ENCODE data around the gene CFH.
"Not testable (repeated sequence)": the region's sequence is repeated elsewhere in the genome, so short reads cannot be mapped to it uniquely, and the experiment has no call there.

CFH gene

DNA sequence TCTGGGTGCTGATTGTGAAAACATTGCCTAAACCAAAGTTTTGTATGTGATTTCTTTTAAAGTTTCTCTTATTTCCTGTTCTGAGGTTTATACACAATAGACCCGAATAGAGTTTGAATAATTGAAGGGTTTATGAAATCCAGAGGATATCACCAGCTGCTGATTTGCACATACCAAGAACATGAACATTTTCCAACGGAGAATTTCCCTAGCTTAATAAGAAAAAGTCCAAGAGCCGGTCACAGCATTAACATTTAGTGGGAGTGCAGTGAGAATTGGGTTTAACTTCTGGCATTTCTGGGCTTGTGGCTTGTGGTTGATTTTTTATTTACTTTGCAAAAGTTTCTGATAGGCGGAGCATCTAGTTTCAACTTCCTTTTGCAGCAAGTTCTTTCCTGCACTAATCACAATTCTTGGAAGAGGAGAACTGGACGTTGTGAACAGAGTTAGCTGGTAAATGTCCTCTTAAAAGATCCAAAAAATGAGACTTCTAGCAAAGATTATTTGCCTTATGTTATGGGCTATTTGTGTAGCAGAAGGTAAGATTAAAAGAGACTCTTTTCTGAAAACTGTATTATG lies at the start of gene CFH:
TSS of gene CFH (plus strand) at position 407 of the 579 bp plus-strand sequence. CDS start at position 482, 75 bp downstream.
- peak; percentile 46 for DNase-seq

DNA sequence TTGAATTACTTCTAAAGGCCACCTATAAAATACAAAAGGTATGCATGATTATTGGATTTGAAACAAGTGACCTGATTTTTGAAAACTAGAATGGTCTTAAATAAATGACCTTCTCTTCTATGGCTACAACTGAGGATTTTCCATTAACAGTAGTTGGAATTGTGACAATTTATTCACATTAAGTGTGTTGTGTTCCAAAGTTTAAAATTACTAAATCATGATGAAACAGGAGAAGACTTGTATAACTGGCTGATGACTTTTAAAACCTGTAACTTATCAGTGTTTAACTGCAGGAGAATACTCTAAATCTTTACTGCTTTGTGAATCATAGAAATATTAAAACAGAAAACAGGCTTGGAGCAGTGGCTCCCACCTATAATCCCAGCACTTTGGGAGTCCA lies 48.2 kb upstream of the CFH start:
- no peak for DNase-seq

DNA sequence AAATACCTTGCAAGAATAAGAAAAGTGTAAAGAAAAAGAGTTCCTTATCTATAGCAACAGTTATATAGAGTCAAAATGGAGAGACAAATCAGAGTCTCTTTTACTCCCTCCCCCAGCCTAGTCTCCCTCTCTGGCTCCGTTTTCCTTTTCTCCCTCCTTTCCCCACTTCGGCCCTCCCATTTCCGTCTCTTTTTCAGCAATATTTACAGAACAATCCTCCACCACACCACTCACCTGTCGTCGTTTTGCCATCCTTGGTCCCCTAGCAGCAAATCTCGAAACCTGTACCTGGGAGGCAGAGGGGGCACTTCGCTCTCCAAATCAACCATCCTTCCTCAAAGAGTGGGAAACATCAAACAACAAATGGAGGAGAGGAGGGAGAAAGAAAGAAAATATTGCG lies 43.9 kb upstream of the CFH start:
- no peak for DNase-seq

DNA sequence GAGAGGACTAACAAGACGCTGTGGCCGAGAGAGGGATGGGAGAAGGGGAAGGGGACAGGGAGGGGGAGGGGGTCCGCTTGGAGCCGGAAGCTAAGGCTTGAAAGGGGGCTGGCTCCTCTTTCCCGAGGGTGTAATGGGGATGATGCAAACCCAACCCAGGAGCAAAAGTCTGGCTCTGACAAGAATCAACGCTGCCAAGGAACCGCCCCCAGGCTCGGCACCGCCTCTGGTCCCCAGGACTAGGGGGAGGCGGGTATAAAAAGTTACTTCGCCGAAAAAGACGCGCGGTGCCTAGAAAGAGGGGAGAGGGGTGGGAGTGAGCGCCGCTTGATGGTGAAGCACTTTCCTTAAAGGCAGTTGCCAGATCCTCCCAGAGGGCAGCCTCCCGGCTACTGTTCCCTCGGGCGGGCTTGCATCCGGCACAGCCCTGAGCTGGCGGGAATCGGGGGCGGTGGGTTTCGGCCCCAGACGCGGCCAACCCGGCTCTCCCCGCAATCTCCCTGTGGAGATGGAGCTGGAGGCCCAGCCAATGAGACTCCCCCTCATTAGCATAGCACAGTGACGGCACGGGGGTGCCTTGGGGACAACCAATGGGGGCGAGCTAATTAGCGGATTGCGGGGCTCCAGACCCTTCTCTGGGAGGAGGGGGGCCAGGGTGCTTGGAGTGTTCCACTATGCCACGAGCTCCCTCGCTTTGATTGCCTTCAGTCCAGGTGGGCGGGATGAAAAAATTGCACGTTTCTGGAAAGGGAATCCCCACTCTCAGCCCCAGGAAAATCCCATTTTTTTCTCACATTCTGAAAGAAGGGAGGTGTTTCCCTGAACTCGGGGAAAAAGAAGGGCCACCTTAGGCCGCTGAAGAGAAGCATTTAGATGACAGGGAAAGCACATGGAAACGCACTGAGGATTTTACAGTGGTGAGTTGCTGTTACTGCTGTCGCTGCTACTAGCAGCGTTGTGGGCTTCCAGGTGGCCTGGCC lies 43.2 kb upstream of the CFH start, which contains the start of gene KCNT2:
TSS of gene KCNT2 (minus strand) at position 51 of the 980 bp plus-strand sequence. CDS start 131 bp downstream, outside the sequence.
- DNase-seq, result peak; percentile 88

DNA sequence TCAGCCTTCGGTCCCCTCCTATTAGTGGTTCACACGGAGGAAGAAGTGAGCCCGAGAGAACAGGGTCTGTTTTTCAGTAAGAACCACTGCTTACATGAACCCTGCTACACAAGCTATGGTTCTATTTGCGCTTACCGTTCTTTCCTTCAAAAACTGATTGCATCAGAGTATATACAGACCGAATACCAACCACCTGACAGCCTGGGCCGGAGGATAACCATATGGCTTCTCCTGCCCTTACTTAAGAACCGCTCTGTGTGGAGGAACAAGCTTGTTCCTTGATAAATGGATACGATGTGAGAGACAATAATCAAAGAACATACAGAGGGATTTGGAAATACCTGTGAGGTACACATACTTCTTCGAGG lies 42.5 kb upstream of the CFH start:
- DNase-seq, result no peak

DNA sequence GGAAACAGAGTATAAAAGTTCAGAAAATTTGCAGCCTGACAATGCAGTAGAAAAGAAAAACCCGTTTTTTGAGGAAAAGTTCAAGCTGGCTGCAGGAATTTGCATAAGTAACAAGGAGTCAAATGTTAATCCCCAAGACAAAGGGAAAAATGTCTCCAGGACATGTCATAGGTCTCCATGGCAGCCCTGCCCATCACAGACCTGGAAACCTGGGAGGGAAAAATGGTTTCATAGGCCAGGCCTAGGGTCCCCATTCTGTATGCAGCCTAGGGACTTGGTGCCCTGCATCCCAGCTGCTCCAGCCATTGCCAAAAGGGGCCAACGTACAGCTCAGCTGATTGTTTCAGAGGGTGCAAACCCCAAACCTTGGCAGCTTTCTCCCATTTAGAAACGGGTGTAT lies 40.0 kb upstream of the CFH start:
- no peak for DNase-seq

DNA sequence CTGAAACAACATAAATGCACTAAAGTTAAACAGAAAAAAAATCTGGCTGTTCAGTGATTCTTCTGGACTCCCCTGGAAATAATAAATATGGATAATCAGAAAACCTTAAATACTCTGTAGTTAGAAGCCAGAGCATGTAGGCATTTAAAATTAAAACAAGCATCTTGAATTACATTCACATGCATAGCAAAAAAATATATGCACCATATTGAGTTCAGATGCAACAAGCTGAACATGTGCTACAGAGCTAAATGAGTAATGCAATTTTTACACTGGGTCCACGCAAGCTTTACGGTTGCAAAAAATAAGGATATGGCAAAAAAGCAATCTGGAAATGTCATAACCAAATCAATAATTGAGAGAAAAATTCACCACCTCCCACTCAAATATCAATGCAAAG lies 32.1 kb upstream of the CFH start:
- DNase-seq, result no peak

DNA sequence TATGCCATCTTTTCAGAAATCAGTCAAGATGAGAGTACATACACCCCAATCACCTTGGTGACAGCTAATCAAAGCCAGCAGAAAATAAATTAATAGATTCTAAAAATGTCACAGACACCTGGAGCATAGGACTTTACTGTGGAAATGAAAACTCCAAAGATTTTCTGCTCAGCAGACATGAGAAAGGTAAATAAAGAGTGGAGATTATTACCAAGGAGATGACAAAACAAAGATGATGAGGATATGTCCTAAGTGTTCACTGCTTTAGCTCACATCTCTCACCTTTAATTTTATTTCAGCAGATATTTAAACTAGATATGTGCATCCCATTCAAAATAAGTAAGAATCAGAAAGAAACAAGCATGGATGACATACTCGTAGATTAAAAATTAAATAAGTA lies 28.8 kb upstream of the CFH start:
- no peak for DNase-seq

DNA sequence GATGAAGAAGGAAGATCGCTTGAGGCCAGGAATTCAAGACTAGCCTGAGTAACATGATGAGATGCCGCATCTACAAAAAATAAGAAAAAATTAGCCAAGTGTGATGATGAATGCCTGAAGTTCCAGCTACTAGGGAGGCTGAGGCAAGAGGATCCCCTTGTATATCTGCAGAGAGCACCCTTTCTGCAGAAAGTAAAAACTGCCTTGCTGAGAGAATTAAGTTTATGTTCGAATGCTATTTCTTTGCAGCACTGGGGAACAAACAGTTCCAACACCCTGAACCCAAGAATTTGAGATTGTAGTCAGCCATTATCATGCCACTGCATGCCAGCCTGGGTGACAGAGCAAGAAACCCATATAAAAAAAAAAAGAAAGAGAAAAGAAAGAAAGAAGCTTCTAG lies 23.0 kb upstream of the CFH start:
- DNase-seq, result no peak

DNA sequence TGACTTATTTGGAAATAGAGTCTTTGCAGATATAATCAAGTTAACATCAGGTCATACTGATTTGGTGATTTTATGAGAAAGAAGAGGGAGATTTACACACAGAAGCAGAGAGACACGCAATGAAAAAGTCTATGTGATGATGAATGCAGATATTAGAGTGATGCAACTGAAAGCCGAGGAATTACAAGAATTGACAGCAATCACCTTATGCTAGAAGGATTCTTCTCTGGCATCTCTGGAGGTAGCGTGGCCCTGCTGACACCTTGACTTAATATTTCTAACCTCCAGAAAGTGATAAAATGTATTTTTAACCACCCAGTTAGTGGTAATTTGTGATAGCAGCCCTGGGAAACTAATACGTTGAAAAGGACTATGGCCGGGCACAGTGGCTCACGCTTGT lies 14.2 kb upstream of the CFH start:
- DNase-seq, result no peak

DNA sequence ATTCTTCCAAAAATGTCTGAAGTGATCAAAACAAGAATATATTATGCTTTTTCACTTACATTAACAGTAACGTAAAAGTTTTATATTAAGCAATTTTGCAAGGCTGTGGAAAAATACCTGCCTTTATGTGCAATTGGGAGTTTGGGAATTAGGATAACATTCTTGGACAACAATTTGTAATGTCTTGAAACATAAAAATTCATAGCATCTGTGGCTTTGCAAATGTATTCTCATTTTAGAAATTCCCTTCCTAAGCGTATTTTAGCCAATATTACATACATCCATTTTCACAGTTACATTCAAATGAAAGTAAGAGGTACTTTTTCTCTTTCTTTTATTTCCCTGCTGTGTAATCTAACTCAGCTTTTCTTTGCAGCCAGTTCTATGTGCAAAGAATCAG lies 13.4 kb upstream of the CFH start:
- no peak for DNase-seq

DNA sequence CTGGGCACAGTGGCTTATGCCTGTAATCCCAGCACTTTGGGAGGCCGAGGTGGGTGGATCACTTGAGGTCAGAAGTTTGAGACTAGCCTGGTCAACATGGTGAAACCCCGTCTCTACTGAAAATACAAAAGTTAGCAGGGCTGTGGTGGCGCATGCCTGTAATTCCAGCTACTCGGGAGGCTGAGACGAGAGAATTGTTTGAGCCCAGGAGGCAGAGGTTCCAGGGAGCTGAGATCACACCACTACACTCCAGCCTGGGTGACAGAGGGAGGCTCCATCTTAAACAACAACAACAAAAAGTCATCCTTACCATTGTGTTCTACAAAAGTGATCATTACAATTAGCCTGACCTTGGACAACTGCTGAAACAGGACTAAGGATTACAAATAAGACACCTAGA lies 12.6 kb upstream of the CFH start:
- not testable (repeated sequence) for DNase-seq

DNA sequence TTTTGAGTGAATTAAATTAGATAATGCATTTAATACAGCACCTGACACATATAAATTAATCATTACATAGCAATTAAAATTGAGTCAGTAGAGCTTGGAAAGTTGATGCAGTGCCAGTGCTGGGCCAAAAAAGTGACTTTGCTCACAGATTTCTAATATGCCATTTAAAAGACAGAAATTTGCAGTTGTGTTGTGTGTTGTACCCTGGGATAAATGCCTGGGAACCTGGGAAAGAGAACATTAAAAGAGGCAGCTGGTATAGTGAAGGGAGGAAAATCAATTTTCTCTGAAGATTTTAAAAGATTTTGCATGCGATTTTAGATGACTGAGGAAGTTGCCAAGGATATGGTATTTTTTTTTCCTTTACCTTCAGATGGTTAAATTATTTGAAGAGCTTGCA lies 10.9 kb upstream of the CFH start:
- DNase-seq, result no peak

DNA sequence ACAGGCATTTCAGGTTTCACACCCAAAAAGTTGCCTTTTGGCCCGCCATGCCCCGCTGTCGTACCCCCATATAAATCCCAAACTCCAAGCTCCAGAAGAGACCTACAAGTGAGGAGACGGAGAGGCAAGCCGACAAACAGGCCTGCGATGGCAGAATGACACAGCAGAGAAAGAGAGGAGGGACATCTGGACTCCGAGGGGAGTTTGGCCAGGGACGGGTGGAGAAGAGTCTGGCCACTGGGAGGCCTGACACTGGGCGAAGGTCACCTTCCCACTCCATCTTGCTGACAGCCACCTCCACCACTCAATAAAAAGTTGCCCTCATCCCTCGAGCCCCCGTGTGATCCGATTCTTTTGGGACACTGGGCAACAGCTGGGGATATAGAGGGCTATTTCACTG lies 1.9 kb upstream of the CFH start:
- no peak for DNase-seq

DNA sequence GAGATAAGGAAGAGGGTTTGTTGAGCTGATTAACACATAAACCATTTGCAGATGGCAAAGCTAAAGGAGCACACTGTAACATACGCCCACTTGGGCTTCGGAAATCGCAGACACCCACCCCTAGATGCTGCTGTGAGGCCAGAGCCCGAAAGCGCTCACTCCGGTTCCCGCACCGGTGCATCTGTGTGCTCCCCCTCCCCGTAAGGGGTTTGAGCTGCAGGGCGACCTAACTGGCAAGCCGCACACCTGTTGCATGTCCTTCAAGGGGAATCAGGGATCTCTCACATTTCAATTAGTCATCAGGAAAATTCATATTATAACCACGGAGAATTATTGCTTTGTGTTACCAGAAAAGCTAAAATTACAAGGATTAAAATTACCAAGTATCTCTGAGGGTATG lies 1.4 kb upstream of the CFH start:
- DNase-seq, result peak; percentile 41

DNA sequence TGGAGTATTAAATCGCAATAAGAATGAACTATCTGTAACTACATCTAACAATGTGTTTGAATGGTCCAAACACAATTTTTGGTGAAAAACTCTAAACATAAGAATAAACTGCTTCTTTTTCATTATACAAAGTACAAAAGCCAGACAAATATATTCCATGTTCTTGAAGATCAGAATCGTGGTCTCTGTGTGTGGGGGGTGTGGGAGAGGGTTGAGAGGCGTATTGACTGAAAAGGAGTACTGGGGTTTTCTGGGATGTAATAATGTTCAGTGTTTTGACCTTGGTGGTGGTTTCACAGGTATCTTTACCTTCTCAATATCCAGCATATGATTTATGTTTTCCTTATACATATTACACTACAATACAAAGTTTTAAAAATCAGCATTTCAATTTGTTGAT lies 764 bp upstream of the CFH start:
- DNase-seq, result no peak

DNA sequence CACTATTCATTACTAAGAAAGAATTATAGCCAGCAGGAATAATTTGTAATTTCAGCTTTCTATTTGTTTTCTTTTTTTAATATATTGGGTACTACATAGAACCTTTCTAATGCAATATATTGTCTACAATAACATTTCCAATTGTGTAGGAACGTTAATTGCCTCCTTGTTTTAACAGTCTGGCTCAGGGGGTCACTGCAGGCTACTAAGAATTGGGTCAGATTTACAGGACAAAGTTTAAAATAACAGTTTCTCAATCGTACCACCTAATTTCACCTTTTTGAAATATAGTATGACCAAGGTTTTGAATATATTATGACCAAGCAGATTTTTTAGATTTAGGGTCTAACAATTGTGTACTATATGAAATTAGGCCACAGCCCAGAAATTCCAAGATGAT lies 2.4 kb downstream of the CFH start:
- DNase-seq, result no peak

DNA sequence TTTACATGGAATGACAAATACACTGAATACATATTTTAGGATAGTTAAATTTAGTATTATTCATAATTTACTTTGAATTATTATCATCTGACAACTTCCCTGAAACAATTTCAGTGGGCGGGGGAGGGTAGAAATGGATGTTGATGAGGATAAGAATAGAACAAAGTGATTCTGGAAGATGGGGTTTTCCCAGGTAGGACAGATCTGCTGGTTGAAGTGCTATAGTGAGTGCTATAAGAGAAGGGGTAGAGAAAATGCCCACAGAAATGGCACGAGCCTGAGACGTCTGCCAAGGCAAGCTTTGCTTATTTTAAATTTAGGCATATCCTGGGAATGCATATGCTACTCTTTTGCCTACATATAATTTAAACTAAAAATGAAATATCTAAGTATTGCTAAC lies 3.2 kb downstream of the CFH start:
- no peak for DNase-seq

DNA sequence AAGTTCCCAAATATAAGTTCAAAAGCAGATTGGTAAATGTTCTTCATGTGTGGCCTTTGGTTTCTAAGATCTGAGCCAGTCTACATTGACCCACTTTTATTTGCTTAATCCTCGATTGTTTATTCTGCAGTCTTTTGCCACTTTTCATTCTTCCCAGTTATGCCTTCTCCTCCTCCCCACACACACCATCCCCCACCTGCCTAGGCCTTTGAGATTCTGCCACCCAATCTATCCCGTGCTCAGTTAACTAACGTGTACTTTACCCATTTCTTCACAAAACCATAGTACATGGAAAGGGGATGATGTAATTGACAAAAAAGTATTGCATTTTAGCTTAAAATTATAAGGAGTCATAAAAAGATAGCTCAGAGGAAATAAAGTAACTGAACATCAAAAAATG lies 3.7 kb downstream of the CFH start:
- DNase-seq, result no peak

DNA sequence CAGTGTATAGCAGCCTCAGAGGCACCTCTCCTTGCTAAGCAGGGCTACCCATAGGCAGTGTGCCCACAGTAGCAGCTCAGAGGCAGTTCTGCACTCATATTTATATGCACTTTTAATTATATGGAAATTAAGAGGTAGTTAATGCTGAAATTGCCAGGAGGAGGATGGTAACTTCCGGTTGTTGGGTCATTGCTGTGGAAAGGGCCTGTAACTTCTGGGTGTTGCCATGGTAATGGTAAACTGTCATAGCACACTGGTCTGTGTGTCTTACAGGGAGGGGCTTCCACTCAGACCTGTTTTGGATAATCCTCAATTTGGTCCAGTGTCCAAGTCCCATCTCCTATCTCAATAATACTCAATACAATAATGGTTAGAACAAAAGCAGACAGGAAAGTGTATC lies 7.6 kb downstream of the CFH start:
- no peak for DNase-seq

DNA sequence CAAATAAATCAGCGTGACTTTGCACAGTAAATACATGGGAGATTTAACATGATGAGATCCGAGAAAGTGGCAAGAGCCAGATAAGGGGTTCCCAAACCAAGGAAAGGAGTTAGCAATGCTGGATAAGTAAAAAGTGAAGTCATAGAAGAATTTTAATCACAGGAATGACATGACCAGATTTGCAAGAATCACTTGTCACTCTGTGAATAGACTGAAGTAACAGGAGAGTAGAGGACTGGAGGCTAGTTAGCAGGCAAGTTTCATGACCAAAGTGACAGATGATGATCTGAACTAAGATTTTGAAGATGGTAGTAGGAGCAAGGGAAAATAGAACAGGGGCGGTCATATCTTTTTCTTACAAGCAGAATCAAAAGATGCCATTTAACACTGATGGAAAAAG lies 8.4 kb downstream of the CFH start:
- DNase-seq, result no peak

DNA sequence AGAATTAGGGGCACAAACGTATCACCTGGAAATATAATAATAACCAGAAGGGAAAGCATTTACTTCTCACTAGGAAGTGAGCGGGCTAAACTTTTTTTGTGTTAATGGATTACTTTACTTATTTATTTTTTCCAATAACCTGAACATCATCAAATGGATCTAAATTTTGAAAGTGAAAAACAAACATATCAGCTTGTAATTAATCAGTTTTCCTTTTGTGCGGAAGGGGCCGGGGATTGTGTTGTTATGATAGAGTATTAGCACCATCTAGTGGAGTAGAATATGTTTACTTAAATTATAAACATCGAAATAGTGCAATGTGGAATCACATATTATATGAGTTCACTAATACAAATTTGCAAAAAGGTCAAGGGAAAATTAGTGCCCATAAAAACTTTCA lies 9.0 kb downstream of the CFH start:
- DNase-seq, result peak; percentile 26

DNA sequence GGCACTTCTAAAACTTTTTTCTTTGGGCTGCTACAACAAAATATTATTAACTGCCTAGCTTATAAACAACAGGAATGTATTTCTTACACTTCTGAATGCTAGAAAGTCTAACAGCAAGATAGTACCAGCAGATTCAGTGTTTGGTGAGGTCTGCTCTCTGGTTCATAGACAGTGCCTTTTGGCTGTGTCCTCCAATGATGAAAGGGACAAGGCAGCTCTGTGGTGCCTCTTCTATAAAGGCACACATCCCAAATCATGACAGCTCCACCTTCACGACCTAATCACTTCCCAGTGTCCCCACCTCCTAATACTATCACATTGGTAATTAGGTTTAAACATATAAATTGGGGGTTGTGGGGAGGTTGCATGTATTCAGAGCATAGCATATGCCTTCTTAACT lies 9.5 kb downstream of the CFH start:
- no peak for DNase-seq

DNA sequence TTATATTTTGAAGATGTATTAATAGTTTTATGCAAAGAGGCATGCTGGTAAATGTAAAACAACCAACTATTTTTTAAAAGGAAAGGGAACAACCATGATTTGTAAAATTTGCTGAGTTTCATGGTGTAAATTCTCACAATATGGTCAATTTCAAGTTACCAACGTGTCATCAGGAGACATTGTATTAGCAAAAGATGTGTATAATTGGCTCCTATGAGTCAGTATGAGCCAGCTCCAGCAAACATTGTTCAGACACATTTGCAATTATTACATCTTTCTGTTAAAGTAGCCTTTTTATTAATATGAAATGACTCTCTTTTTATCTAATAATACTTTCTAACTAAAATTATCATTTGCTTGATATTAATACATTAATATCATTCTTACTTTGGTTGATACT lies 15.3 kb downstream of the CFH start:
- DNase-seq, result no peak

DNA sequence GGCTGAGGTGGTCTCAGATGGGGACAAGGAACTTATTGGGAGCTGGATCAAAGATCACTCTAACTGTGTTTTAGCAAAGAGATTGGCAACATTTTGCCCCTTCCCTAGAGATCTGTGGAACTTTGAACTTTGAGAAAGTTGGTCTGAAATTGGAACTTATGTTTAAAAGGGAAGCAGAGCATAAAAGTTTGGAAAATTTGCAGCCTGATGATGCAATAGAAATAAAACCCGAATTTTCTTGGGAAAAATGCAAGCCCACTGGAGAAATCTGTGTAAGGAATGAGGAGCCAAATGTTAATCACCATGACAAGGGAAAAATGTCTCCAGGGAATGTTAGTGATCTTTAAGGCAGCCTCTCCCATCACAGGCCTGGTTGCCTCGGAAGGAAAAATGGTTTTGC lies 17.2 kb downstream of the CFH start:
- DNase-seq, result no peak
